Right lung (tissue), 5 donors: ENCODE data around the gene IGF1. TPM values are rescaled to one million over a fixed set of nuclear protein-coding genes. Genes with fewer than 3 reads are reported as not detected.
"Not testable (repeated sequence)": the region's sequence is repeated elsewhere in the genome, so short reads cannot be mapped to it uniquely, and the experiment has no call there.

ENCODE experiments used
- DNase-seq, 2 donors: peaks; one replicate each; pipeline ENCODE4 v3.0.0-alpha.2; 2013
- polyA plus RNA-seq, 5 donors: library from polyadenylated mRNA; unstranded; fragments of 120-200 nt; gene quantifications; one replicate each; pipeline versions ENCODE4 v1.2.1 to v1.2.3, GENCODE V29; 2013; ENCODE audit warnings: inconsistent platforms in 1 of 5, low replicate concordance in 1 of 5; ENCODE audit not compliant: insufficient read length in 5 of 5, insufficient read depth in 1 of 5

The IGF1 gene
- polyA plus RNA-seq, 5 donors = 16.5 to 31.3 (median 24.5) TPM

- no peak for DNase-seq
These were observed 86.2 kb downstream of the IGF1 start for GRCh38 chr12:102394200-102394599.

DNA sequence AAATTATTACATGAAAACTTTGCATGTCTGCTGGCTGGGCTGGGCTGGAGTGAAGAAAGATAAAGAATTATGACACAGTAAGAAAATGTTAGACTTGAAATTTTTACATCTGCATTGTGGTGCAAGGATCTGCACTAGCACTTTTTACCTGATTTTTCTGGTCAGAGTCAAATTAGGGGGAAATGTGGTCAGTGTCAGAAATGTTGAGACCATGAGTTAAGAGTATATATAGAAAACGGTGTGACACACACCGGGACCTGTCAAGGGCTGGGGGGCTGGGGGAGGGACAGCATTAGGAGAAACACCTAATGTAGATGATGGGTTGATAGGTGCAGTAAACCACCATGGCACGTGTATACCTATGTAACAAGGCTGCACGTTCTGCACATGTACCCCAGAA is 90.3 kb downstream of the IGF1 start:
- DNase-seq = no peak

DNA sequence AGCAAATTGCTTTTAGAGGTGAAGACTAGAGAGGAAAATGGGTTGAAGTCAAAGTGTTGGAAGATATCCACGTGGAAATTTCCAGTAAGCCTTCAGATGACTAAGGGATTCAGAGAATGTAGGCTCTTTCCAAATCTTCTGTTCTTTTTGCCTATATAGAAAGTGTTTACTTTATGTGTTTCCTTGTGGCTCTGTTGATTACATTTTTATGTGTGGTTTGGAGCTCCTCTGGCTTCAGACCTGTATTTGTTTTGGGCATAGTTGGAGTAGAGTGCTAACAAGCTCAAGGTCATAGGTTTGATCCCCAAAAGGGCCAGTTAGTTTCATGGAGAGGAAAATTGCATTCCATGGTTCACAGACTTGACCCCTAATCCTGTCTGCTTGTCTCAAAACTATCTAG is 91.9 kb downstream of the IGF1 start:
- DNase-seq = no peak

- no peak for DNase-seq
These were observed 95.0 kb downstream of the IGF1 start for GRCh38 chr12:102385343-102385742.

- no peak for DNase-seq
These were observed 100.8 kb downstream of the IGF1 start for GRCh38 chr12:102379346-102380162.

- no peak for DNase-seq
These were observed 103.6 kb downstream of the IGF1 start for GRCh38 chr12:102376781-102377180.

DNA sequence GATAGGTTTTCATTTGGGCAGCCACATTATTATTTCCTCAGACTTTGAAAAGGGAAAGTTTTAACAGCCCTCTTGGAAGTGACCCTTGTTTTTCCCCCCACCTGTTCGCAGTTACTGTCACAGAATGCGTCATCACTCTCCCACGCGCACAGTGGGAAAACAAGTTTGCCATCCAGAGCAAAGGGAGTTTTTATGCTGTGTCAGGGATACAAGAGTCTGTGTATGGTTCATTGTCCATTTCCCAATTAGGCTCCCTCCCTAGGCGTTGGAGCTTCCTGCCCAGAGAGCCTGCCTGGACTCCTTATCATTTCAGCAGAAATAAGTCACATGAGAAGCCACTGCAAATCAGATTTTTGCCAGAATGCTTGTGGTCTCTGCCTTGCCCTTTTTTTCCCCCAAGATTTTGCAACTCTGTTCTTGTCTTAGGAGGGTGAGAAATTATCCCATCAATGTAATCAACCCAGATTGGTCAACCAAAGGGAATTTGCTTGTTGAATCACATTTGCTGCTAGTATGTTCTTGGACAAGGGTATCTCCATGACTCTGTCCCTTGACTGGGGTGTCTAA is 104.1 kb downstream of the IGF1 start:
- no peak for DNase-seq

GRCh38 chr12:102374190-102374589 is 106.2 kb downstream of the IGF1 start:
- no peak for DNase-seq

- no peak for DNase-seq
These were observed 108.3 kb downstream of the IGF1 start for GRCh38 chr12:102372087-102372486.

DNA sequence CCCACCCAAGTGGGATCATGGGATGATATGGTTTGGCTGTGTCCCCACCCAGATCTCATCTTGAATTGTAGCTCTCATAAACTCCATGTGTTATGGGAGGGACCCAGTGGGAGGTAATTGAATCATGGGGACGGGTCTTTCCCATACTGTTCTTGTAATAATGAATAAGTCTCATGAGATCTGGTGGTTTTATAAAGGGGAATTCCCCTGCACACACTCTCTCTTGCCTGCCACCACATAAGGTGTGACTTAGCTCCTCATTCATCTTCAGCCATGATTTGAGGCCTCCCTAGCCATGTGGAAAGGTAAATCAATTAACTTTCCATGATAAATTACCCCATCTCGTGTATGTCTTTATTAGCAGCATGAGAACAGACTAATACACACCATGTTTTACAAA is 109.2 kb downstream of the IGF1 start:
- DNase-seq = no peak

DNA sequence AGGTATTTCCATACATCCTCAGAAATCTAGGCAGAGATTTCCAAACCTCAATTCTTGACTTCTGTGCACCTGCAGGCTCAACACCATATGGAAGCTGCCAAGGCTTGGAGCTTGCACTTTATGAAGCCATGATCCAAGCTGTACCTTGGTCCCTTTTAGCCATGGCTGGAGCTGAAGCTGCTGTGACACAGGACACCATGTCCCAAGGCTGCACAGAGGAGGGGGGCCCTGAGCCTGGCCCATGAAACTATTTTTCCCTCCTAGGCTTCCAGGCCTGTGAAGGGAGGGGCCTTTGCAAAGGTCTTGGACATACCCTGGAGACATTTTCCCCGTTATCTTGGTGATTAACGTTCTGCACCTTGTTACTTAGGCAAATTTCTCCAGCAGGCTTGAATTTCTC is 110.5 kb downstream of the IGF1 start:
- no peak for DNase-seq

DNA sequence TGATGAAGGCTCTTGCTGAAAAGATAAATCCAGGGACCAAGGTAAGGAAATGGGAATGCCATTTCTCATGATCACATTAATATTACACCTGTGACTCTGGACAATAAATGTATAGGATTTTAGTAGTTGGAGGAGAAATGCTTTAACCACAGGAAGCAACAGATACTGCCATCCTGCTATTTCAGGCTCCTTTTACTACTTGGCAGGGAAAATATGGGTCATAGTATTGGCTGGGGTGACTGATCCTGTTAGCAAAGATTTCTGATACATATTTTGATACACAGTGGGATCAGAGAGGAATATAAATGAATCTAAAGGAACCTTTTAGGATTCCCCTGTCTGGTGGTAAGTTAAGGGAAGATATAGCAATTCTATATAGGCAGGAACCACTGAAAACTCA is 115.0 kb downstream of the IGF1 start:
- no peak for DNase-seq

DNA sequence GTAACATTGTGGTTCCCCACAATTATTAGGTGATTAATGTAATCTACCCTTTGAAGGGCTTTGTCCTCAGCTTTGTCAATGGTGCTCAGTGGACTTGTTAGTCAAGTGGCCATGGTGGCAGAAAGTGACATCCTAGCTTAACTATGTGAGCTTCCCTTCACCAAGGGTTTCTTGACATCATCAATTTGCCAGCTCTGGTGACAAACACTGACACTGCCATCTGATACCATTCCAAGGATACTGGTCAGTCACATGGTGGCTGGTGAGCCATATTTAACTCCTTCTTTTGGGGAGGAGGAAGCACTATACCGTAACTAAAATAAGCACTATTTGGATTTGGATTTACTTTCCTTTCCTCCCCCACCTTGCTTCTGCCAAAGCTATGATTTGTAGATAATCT is 115.7 kb downstream of the IGF1 start:
- no peak for DNase-seq

DNA sequence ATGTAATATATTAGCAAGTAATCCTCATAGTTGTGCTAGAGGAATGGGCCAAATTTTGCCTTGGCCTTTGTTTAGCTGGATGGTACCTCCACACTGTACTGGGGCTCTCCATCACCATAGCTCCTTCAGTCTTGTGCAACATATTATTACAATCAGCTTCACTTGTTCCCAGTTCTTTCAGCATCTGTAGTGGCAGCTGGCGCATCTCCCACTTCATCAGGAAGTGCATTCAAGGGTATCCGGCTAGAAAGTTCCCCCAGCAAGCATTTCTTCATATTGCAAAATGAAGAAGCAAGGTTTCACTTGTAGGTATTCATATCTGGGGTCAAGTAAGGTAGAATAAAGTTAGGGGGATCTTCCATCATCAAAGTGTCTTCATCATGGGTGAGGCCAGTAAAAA is 123.7 kb downstream of the IGF1 start:
- DNase-seq = no peak

- not testable (repeated sequence) for DNase-seq
These were observed 126.1 kb downstream of the IGF1 start for GRCh38 chr12:102354281-102354680.

DNA sequence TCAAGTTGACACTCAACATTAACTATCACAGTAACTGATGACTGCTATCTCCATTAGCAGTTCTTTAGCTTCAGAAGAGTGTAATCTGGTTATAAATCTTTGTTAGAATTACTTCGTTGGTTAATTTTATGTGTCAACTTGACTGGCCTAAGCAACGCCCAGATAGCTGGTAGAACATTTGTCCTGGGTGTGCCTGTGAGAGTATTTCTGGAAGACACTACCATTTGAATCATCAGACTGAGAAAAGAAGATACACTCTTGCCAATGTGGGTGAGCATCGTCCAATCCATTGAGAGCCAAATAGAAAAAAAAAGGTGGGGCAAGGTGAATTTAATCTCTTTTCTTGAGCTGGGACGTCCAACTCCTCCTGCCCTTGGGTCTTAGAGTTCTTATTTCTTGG is 129.0 kb downstream of the IGF1 start:
- no peak for DNase-seq

DNA sequence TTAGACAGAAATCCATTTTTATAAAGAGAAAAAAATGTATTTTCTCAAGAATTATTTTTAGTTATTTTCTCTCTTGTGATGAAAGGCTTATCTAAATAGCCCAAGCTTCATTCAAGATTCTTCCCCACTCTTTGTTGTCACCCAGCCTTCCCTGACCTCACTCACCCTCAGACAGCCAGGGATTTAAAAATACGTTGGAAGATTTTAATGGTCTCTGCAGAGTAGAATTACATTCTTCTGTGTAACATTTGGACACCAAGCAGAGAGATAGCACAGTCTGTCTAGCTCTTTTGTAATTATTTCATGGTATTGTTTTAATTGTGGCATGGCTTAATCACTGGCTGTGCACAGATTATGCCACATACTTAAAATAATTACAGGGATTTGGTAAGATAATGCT is 130.3 kb downstream of the IGF1 start:
- DNase-seq = no peak

DNA sequence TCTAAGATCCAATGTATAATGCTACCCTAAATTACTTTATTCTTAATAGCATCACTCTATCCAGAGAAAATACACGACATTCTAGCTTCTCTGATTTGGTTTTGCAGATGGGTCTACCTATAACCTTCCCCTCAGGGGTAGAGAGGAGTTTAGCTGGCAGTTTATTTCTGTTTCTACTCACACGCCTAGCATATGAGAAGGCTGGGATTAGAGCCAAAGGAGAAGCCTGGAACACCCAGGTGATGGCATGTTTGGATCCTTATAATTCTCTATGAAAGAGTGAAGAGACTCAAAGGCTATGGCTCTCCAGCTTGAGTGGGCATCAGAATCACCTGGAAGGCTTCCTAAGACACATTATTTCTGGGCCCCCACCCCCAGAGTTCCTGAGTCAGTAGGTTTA is 131.3 kb downstream of the IGF1 start:
- no peak for DNase-seq

DNA sequence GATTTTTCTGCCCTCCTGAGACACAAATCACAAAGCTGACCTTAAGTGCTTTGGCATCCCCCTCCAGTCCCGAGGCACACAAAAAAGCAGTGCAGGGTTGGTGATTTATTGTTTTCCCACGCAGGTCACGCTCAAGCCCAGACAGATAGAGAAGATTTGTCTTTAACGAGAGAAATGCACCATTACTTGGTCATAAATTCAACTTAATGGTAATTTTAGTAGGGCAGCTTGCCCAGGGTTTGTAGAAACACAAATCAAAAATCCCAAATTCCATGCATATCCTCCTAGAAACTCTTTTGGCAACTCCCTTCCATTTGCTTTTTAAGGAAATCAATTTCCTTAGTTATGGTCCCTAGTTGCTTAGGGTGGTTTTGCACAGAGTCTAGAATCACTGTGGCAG is 132.6 kb downstream of the IGF1 start:
- DNase-seq = no peak
